Gastroesophageal sphincter (tissue), 4 donors: Measurements from ENCODE around the gene MTFR1L. TPM values are rescaled to one million over a fixed set of nuclear protein-coding genes. Genes with fewer than 3 reads are reported as not detected.

Experiments
- ATAC-seq: fragments of 150-250 bp; one replicate; pipeline ENCODE4 v1.9.1; 2016; ENCODE audit warnings: mild to moderate bottlenecking, moderate library complexity
- H3K27ac ChIP-seq, 4 donors: fragments of 200-600 bp; sonication (generic) in 3 of 4; 1 replicate in 3 of 4; 2 replicates in 1 of 4; pipeline ENCODE4 v1.5.1; 2016 to 2019
- H3K27me3 ChIP-seq: fragments of 200-600 bp; sonication (generic); one replicate; pipeline ENCODE4 v1.5.1; 2019
- H3K36me3 ChIP-seq, 2 donors: fragments of 200-600 bp; sonication (generic); one replicate each; pipeline ENCODE4 v1.5.1; 2019; ENCODE audit warnings: control low read depth in 1 of 2
- H3K4me1 ChIP-seq, 3 donors: fragments of 200-600 bp; sonication (generic); 1 replicate in 2 of 3; 2 replicates in 1 of 3; pipeline ENCODE4 v1.5.1; 2016 to 2019; ENCODE audit warnings: control low read depth in 2 of 3
- H3K4me3 ChIP-seq, 2 donors: fragments of 200-600 bp; sonication (generic); one replicate each; pipeline ENCODE4 v1.5.1; 2019; ENCODE audit warnings: mild to moderate bottlenecking in 1 of 2, moderate library complexity in 1 of 2
- H3K9me3 ChIP-seq, 3 donors: fragments of 200-600 bp; sonication (generic); one replicate each; pipeline ENCODE4 v1.5.1; 2017 to 2019; ENCODE audit warnings: control low read depth in 2 of 3
- EP300 ChIP-seq: sonication (generic); formaldehyde crosslinking; IDR thresholded peaks from one replicate; pipeline ENCODE4 v1.6.1; 2017; ENCODE audit warnings: antibody characterized with exemption, mild to moderate bottlenecking
- POLR2A ChIP-seq, 2 donors: fragments of 450-650 bp; IDR thresholded peaks; one replicate each; pipeline ENCODE4 v1.6.1; 2017; ENCODE audit warnings: antibody characterized with exemption in 2 of 2, mild to moderate bottlenecking in 2 of 2, moderate library complexity in 1 of 2
- POLR2AphosphoS5 ChIP-seq: sonication (generic); formaldehyde crosslinking; IDR thresholded peaks from one replicate; pipeline ENCODE4 v1.6.1; 2017; ENCODE audit warnings: antibody characterized with exemption
- WGBS, 2 donors: methylation state at CpG; one replicate each; pipeline ENCODE4 v1.1.5; 2018; ENCODE audit warnings: low coverage in 1 of 2; 5-methylcytosine and 5-hydroxymethylcytosine counted together
- small RNA-seq, 4 donors: library from RNA; depleted of rRNA; stranded (forward); fragments of <200 nt; gene quantifications; one replicate each; pipeline ENCODE3, GENCODE V24; 2016
- total RNA-seq, 4 donors: library from RNA; depleted of rRNA; stranded (reverse); fragments of >200 nt; gene quantifications; one replicate each; pipeline ENCODE4 v1.1.0, GENCODE V29; 2016
- TF ChIP-seq, protein P1 (sequence below), 4 experiments: fragments of 200-600 bp in 2 of 4; fragments of 450-650 bp in 2 of 4; sonication (generic) in 1 of 4; IDR thresholded peaks; one replicate each; pipeline ENCODE4 v1.5.1; 2017 to 2019; ENCODE audit warnings: antibody characterized with exemption in 4 of 4, mild to moderate bottlenecking in 2 of 4, moderate library complexity in 2 of 4

The MTFR1L gene
- total RNA-seq, 4 donors from 2014 or later, result 83.2 to 128 (median 101) TPM

DNA sequence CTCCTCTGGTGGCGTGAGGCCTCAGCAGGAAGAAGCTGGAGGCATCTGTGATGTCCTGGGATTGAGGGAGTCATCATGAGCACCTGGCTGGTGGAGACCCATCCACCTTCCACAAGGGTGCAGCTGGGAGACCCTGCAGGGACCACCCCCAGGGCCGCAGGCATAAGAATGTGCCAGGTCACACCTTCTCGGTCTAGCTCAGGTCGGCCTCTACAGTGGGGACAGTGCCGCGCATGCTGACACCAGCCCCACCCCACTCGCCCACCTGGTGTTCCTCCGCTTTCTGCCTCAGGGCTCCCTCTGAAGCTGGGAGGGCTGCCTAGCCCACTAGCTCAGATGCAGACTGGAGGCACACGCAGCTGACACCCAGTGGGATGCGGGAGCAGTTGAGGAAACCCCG lies 61.5 kb downstream of the MTFR1L start:
- H3K4me1 ChIP-seq, result peaks cover 0 to 5% (median 0%) of the 10 kb centered on the region in 3 donors
- ATAC-seq, result no peak
- no CpG with 5 or more reads among the region's 11 CpGs for WGBS, 2 donors
- H3K27ac ChIP-seq, result no peak overlapping the region
- no peaks in the 10 kb centered on the region for H3K9me3 ChIP-seq
- no peak for TF ChIP-seq POLR2AphosphoS5
- no peak for TF ChIP-seq POLR2A (IDR thresholded peaks at IDR 0.05)
- TF ChIP-seq EP300, result no peak
- TF ChIP-seq, protein P1, sequence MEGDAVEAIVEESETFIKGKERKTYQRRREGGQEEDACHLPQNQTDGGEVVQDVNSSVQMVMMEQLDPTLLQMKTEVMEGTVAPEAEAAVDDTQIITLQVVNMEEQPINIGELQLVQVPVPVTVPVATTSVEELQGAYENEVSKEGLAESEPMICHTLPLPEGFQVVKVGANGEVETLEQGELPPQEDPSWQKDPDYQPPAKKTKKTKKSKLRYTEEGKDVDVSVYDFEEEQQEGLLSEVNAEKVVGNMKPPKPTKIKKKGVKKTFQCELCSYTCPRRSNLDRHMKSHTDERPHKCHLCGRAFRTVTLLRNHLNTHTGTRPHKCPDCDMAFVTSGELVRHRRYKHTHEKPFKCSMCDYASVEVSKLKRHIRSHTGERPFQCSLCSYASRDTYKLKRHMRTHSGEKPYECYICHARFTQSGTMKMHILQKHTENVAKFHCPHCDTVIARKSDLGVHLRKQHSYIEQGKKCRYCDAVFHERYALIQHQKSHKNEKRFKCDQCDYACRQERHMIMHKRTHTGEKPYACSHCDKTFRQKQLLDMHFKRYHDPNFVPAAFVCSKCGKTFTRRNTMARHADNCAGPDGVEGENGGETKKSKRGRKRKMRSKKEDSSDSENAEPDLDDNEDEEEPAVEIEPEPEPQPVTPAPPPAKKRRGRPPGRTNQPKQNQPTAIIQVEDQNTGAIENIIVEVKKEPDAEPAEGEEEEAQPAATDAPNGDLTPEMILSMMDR (IDR thresholded peaks at IDR 0.05), result no peak
- H3K4me3 ChIP-seq, result no peak overlapping the region
- no peaks in the 10 kb centered on the region for H3K27me3 ChIP-seq
- H3K36me3 ChIP-seq, result no peaks in the 10 kb centered on the region

Small RNA genes within 50 kb of the gene (small RNA-seq; reads per million reads assigned to genes)
- gene RF00019, result 0 reads per million in 4 donors

Other genes with a start within 250 kb of the MTFR1L start
- gene MAN1C1, start 203.2 kb upstream of the MTFR1L start, total RNA-seq, result 10 to 100 TPM; 20.0 to 38.1 (median 27.8) TPM
- gene SELENON, start 19.8 kb upstream of the MTFR1L start, total RNA-seq, result 10 to 100 TPM; 33.5 to 82.8 (median 39.4) TPM
- gene AUNIP, start 39.5 kb downstream of the MTFR1L start, total RNA-seq, result 1 to 10 TPM in 1 of 4 donors, under 1 TPM in 1, not detected in 2; 0.52 to 1.1 TPM
- gene PAQR7, start 55.8 kb downstream of the MTFR1L start, total RNA-seq, result 10 to 100 TPM in 1 of 4 donors, 1 to 10 TPM in 3; 6.5 to 13.7 (median 7.8) TPM
- 10 to 100 TPM; 12.2 to 30.0 (median 14.6) TPM for gene STMN1, start 86.5 kb downstream of the MTFR1L start, total RNA-seq
- 10 to 100 TPM in 1 of 4 donors, 1 to 10 TPM in 3; 6.6 to 12.2 (median 8.5) TPM for gene PAFAH2, start 178.1 kb downstream of the MTFR1L start, total RNA-seq
- under 1 TPM in 3 of 4 donors, not detected in 1; 0.08 to 0.81 (median 0.31) TPM for gene EXTL1, start 201.8 kb downstream of the MTFR1L start, total RNA-seq
- not detected for gene SLC30A2, start 226.2 kb downstream of the MTFR1L start, total RNA-seq
- 1 to 10 TPM in 2 of 4 donors, under 1 TPM in 2; 0.15 to 2.3 (median 0.82) TPM for gene TRIM63, start 247.7 kb downstream of the MTFR1L start, total RNA-seq